ENCODE data around the gene POLR3GL.

Gene POLR3GL

GRCh38 chr1:145946477-145946986, 18.0 kb upstream of the POLR3GL start:
- no peak for ATAC-seq
- TF ChIP-seq TCF4 (CRISPR knock-in tag; IDR thresholded peaks at IDR 0.05; ENCODE audit: borderline replicate concordance) (no peak), ZNF70 (CRISPR knock-in tag; IDR thresholded peaks at IDR 0.05) (no peak), PPARA (CRISPR knock-in tag; IDR thresholded peaks at IDR 0.05; ENCODE audit: borderline replicate concordance) (no peak), TSHZ2 (CRISPR knock-in tag; IDR thresholded peaks at IDR 0.05) (no peak)

GRCh38 chr1:145947551-145947950, 16.9 kb upstream of the POLR3GL start:
- no peak for ATAC-seq
- TF ChIP-seq ISL1 (CRISPR knock-in tag; IDR thresholded peaks at IDR 0.05) (no peak), ZFP3 (CRISPR knock-in tag; IDR thresholded peaks at IDR 0.05) (no peak), PATZ1 (CRISPR knock-in tag; IDR thresholded peaks at IDR 0.05; ENCODE audit: borderline replicate concordance) (no peak), SNAI2 (CRISPR knock-in tag; IDR thresholded peaks at IDR 0.05) (no peak), CSDC2 (CRISPR knock-in tag; IDR thresholded peaks at IDR 0.05) (no peak), RARB (CRISPR knock-in tag; IDR thresholded peaks at IDR 0.05) (no peak), TSHZ2 (CRISPR knock-in tag; IDR thresholded peaks at IDR 0.05) (no peak), BACH2 (CRISPR knock-in tag; IDR thresholded peaks at IDR 0.05; ENCODE audit: borderline replicate concordance) (no peak), CREB5 (CRISPR knock-in tag; IDR thresholded peaks at IDR 0.05; ENCODE audit: low read depth) (no peak), TCF4 (CRISPR knock-in tag; IDR thresholded peaks at IDR 0.05; ENCODE audit: borderline replicate concordance) (no peak), POU6F1 (CRISPR knock-in tag; IDR thresholded peaks at IDR 0.05; ENCODE audit: borderline replicate concordance, low read depth) (no peak), ZC3H10 (CRISPR knock-in tag; IDR thresholded peaks at IDR 0.05) (no peak), OSR1 (CRISPR knock-in tag; IDR thresholded peaks at IDR 0.05) (no peak)

- no peak for TF ChIP-seq ZNF565 (CRISPR knock-in tag; conservative IDR thresholded peaks at IDR 0.05; ENCODE audit: low read depth)
- no peak for TF ChIP-seq CSRNP3 (CRISPR knock-in tag; IDR thresholded peaks at IDR 0.05)
- no peak for TF ChIP-seq ARNTL (CRISPR knock-in tag; IDR thresholded peaks at IDR 0.05; ENCODE audit: borderline replicate concordance, low read depth)
- TF ChIP-seq ZNF70 (CRISPR knock-in tag; IDR thresholded peaks at IDR 0.05): no peak
- TF ChIP-seq ZNF8 (CRISPR knock-in tag; IDR thresholded peaks at IDR 0.05): no peak
- TF ChIP-seq TCF4 (CRISPR knock-in tag; IDR thresholded peaks at IDR 0.05; ENCODE audit: borderline replicate concordance): no peak
- TF ChIP-seq POU6F1 (CRISPR knock-in tag; IDR thresholded peaks at IDR 0.05; ENCODE audit: borderline replicate concordance, low read depth): no peak
- no peak for ATAC-seq
These were observed 15.3 kb upstream of the POLR3GL start for GRCh38 chr1:145949219-145949618.

All from SK-N-SH treated with all-trans-retinoic acid at 6 μM for 48 hours (cell line).